ENCODE measurements around the gene FNDC11.
"Not testable (repeated sequence)": the region's sequence is repeated elsewhere in the genome, so short reads cannot be mapped to it uniquely, and the experiment has no call there.

Gene FNDC11

DNA sequence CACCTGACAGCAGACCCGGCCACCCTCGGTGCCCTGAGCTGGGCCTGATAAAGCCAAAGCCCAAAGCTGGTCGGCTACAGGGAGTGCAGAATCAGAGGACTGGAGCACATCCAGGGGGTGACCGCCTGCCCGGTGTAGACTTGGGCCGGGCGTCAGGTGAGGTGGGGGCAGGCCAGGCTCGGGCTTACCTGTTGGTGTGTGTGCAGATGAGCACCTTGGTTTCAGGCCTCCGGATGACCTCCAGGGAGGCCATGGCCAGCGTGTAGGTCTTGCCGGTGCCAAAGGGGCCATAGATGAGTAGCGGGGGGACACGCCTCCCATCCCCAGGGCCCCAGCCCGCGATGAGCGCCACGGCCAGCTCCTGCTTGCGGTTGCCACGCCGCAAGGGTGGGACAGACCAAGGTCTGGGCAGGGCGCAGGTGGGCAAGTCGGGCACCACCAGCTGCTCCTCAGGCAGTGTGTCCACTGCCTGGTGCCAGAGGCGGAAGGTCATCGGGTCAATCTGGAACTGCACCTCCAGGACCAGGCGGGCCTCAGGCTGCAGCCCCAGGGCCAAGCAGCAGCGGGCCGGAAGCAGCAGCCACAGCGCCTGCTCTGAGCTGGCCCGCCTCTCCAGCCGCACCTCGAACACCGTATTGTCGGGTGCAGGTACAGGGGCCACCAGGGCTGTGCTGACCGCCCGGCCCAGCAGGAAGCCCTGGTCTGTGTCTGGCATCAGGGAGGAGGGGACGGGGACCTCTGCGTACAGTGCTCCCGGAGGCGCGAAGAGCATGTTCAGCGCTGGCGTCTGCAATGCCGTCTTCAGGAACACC is 14.4 kb downstream of the FNDC11 start:
- no peak for DNase-seq (ENCODE audit: extremely low spot score)
- CTCF ChIA-PET, result interaction anchor here (1.3 to 2.4 kb wide), 4 partner anchors 13 to 31 kb away, joined by 3 to 9 read pairs (median 6); partner anchors contain the start of gene PTK6
- POLR2A ChIA-PET, result interaction anchor here (0.5 to 0.7 kb wide), 2 partner anchors 48 to 71 kb away, joined by 3 read pairs; no protein-coding TSS in a partner anchor

DNA sequence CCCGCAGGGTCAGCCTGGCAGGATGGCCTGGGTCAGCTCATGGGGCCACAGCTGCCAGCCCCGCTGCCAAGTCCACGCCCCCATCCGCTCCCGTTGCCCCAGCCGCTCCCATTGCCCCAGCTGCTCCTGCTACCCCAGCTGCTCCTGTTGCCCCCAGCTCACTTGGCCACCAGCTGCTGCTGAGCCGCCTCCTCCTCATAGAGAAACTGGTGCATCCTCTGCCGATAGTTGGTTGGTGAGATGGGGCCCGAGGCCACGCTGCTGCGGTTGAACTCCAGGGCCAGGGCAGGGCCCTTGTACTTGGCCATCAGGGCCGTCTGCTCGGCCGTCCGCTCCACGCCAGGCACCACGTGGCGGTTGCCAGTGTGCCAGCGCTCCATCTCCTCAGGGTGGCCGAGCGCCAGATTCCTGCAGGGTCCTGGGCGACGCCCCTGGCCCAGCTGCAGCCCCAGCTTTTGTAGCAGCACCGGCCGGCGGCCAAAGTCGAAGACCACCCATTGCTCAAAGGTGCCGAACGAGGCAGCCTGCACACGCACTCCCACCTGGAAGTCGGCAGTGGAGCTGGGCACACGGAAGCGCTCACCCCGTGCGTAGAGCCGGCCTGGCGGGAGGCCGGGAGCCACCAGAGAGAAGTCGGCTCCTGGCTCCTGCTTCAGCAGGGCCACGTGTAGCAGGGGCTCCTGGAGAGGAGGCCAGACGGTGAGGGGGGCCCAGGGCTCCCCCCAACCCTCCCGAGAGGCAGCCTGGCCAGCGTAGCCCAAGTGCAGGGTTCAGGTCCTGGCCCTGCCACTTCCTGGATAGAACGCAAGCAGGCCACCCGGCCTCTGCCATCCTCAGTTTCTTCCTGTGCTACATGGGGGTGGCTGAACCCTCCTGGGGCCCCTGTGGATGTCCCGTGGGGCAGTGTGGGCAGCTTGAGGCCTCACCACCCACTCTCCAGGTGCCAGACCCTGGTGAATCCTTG is 15.3 kb downstream of the FNDC11 start:
- no peak for DNase-seq (ENCODE audit: extremely low spot score)
- POLR2A ChIA-PET, result no interaction called here
- CTCF ChIA-PET, result interaction anchor here (2.0 to 2.4 kb wide), 3 partner anchors 12 to 31 kb away, joined by 5 to 9 read pairs (median 7); partner anchors contain the start of gene PTK6
- TF ChIP-seq, protein P1, sequence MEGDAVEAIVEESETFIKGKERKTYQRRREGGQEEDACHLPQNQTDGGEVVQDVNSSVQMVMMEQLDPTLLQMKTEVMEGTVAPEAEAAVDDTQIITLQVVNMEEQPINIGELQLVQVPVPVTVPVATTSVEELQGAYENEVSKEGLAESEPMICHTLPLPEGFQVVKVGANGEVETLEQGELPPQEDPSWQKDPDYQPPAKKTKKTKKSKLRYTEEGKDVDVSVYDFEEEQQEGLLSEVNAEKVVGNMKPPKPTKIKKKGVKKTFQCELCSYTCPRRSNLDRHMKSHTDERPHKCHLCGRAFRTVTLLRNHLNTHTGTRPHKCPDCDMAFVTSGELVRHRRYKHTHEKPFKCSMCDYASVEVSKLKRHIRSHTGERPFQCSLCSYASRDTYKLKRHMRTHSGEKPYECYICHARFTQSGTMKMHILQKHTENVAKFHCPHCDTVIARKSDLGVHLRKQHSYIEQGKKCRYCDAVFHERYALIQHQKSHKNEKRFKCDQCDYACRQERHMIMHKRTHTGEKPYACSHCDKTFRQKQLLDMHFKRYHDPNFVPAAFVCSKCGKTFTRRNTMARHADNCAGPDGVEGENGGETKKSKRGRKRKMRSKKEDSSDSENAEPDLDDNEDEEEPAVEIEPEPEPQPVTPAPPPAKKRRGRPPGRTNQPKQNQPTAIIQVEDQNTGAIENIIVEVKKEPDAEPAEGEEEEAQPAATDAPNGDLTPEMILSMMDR (IDR thresholded peaks at IDR 0.05; ENCODE audit: control extremely low read depth, extremely low read depth, low read depth, missing control alignments), result no peak

More for the DNA sequence above, 14.4 kb downstream of the FNDC11 start:
- TF ChIP-seq, protein P1 (IDR thresholded peaks at IDR 0.05; ENCODE audit: control extremely low read depth, extremely low read depth, low read depth, missing control alignments), result no peak

DNA sequence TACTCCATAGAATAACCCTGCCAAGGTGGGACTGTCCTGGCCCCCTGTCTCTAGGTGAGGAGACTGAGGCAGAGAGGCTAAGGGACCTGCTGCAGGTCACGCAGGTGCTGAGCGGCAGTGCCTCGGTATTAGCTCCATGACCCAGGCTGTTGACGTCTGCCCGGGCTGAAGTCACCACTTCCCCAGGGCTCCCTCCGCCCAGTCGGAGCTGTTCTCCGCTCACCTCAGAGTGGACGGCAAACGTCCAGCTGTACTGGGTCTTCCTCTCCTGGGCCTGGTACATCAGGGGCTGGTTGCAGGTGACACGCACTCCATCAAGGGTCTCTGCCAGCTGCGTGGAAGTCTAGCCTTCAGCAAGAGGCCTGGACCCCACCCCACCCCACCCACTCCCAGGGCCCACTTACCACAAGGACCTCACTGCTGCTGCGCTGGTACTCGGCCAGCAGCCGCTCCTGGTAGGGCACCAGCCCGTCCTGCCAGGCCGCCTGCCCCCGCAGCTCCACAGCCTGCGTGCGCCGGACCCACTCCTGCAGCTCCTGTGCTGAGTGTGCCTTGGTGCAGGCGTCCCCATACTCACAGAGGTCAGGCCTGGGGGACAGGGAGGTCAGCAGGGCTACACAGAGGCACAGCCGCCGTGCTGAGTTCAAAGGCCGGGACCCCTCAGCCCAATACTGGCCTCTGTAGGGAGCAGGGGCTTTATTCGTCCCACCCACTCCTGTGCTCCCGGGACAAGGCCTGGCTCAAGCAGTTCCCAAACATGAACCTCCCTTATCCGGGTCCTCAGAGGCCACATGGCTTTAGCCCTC is 16.5 kb downstream of the FNDC11 start:
- TF ChIP-seq, protein P1 (IDR thresholded peaks at IDR 0.05; ENCODE audit: control extremely low read depth, extremely low read depth, low read depth, missing control alignments), result no peak
- CTCF ChIA-PET, result interaction anchor here (2.0 kb wide), 1 partner anchor 33 kb away, joined by 6 read pairs; the partner anchor contains the start of gene PTK6
- POLR2A ChIA-PET, result no interaction called here
- no peak for DNase-seq (ENCODE audit: extremely low spot score)

DNA sequence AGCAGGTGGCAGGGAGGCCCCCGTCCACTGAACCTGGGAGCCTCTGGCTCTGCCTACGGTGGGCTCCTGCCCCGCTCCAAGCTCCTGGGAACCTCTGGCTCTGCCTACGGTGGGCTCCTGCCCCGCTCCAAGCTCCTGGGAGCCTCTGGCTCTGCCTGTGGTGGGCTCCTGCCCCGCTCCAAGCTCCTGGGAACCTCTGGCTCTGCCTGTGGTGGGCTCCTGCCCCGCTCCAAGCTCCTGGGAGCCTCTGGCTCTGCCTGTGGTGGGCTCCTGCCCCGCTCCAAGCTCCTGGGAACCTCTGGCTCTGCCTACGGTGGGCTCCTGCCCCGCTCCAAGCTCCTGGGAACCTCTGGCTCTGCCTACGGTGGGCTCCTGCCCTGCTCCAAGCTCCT is 17.1 kb downstream of the FNDC11 start:
- POLR2A ChIA-PET; DNase-seq (ENCODE audit: extremely low spot score): not testable (repeated sequence)
- CTCF ChIA-PET, result interaction anchor here (2.0 kb wide), 1 partner anchor 34 kb away, joined by 6 read pairs; the partner anchor contains the start of gene PTK6

DNA sequence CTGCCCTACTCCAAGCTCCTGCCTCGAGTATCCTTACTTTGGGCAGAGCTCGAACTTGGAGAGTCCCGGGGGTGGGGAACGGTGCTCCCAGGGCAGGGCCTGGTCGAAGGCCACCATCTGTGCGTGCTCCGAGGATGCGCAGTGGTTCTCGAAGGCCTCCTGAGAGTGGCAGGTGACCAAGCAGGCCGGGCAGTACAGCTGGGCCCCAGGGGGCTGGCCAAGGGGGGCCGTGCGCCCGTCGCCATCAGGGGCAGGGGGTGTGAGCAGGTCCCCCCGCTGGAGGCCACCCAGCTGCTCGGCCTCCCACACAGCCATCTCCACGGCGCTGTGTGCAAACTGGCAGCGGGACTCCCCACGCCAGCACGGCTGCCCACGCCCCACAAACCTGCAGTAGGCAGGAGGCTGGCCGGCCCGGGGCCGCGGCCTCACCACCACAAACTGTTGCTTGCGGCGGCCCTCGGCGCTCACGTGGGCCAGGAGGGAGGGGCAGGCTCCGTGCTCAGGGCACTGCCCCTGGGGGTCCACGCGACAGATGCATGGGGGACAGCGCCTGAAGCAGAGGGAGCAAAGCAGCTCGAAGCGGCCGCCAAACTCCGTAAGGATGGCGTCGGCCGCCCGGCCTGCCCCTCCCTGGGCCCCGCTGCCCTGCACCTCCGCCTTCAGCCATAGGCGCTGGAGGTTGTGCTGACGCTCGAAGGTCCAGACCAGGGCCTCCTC is 18.3 kb downstream of the FNDC11 start:
- ChIA-PET POLR2A (no interaction called here), CTCF (interaction anchor here (2.0 kb wide), 1 partner anchor 35 kb away, joined by 6 read pairs; the partner anchor contains the start of gene PTK6)
- TF ChIP-seq, protein P1 (IDR thresholded peaks at IDR 0.05; ENCODE audit: control extremely low read depth, extremely low read depth, low read depth, missing control alignments), result no peak
- DNase-seq (ENCODE audit: extremely low spot score), result no peak
